Epidermal melanocyte (primary cell): ENCODE data around the gene ESPN.
"Not testable (repeated sequence)": the region's sequence is repeated elsewhere in the genome, so short reads cannot be mapped to it uniquely, and the experiment has no call there.

Experiments
- DNase-seq: peaks from one replicate; pipeline ENCODE4 v3.0.0; 2011; ENCODE audit warnings: low spot score; ENCODE audit not compliant: insufficient read length

The ESPN gene

DNA sequence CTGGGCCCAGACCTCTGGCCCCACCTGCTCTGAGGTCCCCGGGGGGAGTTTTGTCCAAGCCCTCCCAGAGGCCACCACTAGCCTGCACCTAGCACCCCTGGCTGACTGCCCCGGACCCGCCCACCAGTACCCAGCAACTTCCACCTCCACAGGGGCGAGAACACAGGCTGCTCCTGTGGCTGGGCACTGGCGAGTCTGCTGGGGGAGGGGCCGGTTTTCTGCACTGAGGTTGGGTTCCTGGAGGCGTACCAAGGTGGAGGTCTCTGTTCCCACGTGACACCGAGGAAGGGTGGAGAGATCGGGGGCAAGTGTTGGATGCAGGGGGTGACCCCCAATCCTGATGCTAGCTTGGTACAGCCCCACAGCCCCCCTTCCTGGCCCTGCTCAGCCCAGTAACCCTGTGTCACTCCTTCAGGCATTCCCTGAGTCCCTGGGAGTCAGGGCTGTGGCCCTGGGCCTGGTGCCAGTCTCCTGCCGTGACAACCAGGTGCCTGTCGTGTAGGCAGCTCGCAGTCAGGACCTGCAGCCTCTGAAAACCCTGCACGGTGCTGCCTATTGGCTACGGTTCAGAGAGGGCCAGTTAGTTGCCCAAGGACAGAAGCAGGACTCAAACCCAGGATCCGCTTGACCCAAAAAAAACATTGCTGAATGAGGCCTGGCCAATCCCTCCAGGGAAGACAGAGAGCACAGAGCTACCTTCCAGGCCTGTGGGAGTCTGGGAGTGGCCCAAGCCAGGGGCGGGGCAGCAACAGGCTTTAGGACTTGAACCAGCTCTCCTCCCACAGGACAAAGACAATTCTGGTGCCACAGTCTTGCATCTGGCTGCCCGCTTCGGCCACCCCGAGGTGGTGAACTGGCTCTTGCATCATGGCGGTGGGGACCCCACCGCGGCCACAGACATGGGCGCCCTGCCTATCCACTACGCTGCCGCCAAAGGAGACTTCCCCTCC is 3.1 kb downstream of the ESPN start:
- DNase-seq = no peak

DNA sequence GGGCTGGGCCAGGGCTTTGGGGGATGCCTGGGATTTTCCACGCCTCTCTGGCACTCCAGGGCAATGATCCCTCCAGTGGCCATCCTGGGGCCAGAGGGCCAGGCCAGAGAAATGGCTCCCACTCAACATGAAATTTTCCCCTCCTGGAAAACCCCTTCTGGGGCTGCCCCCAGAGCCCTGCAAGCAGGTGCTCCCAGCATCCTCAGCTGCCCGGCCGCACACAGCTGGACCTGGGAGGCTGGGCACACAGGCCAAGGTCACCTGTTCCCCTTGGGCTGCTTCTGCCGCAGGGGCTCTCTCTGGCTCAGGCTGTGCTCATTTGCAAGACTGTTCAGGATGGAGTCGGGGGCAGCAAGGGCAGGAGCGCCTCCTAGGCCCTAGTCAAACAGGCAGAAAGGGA is 3.9 kb downstream of the ESPN start:
- DNase-seq = not testable (repeated sequence)

DNA sequence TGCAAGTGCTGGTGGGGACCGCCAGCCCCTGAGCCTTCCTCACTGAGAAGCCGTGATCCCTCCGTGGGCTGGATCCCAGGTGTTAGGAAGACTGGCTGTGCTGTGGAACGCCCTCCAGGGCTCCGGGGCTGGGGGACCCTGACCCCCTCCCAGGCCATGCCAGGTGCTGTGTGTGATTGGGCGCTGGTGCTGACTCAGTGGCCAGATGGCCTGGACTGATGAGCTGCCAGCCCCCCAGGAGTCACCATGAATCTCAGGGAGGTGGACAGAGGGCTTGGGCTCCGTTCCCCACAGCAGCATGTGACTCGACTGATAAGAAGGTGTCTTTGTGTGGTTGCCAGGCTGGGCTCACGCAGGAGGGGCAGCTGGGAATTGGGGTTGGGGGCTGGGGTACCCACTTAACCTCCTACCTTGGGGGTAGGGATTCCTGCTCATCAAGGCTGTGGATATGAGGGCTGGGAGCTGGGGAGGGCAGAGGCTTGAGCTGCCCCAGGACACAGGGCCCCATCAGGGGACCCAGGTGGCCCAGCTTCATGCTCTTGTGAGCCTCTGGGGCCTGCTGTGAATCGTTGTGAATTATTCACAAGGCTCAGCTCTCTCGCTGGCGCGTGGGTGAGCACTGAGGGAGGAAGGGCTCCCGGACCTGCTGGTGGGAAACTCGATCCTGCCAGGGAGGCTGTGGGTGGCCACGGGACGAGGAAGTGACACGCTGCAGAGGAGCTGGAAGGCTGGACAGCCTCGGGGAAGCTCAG is 5.3 kb downstream of the ESPN start:
- DNase-seq = not testable (repeated sequence)

DNA sequence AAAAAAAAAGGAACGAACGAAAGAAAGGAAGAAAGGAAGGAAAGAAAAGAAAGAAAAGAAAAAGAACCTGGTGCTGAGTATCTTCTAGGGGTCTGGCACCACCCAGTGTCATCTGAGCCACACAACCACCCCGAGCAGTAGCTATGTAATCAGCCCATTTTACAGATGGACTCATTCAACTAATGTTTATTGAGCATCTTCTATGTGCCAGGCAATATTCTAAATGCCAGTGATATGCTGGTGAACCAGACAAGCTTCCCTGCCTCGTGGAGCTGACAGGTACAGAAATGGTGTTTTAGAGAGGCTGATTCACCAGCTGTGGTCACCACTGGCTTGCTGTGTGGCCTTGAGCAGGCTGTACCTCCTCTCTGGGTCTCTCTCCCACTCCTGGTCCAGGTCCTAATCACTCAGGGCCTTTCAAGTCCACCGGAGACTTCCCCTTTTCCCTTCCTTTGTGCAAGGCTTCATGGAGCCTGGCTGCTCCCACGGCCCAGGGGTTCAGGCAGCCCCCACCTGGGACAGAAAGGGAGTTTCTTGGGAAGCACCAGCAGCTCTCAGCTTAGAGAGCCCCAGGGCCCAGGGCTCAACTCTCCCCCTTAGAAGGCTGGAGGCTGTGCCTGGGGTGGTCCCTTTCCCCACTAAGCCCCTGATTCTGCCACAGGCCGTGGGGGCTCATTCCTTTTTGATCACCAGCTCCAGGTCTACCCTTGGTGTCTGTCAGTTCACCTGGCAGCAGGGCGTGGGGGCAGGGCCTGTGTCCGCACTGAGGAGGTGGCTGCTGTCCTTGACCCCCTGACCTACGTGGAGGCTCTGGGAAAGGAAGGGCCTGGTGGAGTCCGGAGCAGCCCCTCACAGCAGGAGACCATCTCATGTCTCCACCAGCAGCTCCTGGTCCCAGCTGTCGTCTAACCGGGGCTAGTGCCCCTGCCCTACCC is 7.3 kb downstream of the ESPN start:
- not testable (repeated sequence) for DNase-seq

DNA sequence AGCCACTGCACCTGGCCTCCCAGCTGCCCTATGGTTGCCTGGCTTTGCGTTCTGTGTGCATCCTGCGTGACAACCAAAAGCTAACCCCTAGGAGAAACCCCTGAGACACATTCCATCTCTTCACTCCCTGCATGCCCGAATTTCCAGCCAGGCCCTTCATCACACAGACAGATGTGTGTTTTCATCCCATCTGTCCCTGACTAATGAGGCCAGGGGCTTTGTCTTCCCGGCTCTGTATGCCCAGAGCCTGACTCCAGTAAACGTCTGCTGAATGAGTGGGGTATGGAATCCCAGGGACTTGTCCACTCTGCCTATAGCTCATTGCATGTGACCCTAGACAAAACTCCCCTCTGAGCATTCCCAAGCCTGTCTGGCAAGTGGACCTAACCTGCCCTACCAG is 9.6 kb downstream of the ESPN start:
- no peak for DNase-seq

DNA sequence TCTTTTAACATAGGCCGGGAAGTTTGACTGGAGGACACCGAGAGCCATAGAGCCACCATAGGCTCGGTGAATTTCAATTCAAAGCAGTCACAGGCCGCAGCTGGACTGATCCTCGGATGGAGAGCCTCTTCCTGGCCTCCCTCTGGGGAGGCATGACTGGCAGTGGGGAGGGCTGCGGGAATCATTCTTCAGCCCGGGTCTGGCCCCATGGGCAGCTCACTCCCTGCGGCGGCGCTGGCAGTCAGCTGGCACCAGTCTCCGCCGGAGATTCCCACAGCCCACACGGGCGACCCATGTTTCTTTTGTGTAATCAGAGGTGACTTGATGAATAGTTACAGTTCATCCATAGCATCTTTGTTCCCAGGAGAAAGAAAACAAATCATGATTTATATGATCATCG is 10.6 kb downstream of the ESPN start:
- DNase-seq = no peak

DNA sequence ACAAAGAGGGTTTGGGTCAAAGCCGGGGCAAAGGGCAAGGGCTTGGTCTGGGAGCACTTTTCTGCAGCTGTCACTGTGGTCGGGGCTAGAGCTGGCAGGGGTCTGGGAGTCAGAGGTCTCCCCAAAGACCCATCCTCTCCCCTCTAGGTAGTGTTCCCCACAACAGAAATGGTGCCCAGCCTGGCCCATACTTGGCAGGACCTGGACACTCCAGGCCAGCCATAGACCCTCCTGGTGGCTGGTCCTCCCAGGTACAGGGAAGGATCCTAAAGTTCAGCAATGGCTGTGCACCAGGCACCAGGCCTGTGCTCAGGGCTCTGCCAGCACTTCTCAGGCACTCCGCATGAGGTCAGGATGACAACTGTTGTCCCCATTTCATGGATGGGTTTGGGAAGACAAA is 11.0 kb downstream of the ESPN start:
- DNase-seq = no peak

DNA sequence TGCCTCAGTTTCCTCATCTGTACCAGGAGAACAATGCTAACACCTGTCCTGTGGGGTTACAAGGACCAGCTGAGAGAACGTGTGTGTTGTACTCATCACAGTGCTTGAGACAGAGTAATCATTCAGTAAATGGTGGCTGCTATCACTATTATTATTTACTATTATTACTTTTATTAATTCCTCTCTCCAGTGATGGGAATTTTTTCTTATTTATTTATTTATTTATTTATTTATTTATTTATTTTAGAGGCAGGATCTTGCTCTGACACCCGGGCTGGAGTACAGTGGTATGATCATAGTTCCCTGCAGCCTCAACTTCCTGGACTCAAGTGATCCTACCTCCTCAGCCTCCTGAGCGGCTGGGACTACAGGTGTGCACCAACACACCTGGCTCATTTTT is 11.7 kb downstream of the ESPN start:
- not testable (repeated sequence) for DNase-seq

DNA sequence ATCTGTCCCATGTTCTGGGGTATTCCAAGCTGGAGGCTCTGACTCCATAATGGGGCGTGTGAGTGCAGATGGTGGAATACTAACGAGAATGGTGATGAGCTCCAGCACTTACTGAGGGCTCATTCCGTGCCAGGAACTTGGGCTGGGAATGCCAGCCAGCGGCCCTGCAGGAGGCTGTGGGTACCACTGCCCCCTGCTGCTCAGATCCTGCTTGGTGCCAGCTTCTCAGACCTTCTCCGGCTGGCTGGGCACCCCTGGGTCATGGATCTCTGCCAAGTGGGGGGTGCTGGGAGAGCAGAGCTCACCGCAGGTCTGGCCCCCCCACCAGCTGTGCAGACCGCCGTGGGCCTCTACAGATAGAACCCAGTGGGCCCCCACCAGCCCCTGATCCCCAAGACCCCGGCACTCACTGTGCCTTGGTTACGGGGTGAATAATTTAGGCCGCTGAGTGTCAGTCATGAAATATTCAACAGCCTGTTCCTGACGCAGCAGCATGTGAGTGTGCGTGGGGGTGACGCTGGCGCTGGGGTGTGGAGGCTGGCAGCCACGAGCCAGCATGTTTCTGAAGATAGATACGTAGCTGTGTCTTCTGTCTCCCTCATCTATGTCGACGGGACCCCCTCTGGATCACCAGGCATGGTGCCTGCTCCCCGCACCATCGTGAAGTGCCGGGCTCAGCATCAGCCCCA is 12.6 kb downstream of the ESPN start:
- not testable (repeated sequence) for DNase-seq

DNA sequence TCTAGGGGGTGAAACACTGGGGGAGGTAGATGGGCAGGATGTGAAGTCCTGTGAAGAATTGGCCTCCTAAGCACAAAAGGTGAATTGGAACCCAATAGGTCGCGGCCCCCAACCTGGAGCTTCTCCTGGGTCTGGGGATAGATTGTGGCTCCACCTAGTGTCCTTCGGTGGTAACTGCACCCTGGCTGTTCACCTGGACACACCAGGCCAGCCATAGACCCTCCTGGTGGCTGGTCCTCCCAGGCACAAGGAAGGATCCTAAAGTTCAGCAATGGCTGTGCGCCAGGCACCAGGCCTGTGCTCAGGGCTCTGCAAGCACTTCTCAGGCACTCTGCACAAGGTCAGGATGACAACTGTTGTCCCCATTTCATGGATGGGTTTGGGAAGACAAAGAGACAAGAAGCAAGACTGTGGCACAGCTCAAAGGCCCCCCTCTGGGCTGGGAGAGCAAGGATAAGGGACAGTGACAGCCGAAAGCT is 13.5 kb downstream of the ESPN start:
- peak; percentile 80 for DNase-seq

DNA sequence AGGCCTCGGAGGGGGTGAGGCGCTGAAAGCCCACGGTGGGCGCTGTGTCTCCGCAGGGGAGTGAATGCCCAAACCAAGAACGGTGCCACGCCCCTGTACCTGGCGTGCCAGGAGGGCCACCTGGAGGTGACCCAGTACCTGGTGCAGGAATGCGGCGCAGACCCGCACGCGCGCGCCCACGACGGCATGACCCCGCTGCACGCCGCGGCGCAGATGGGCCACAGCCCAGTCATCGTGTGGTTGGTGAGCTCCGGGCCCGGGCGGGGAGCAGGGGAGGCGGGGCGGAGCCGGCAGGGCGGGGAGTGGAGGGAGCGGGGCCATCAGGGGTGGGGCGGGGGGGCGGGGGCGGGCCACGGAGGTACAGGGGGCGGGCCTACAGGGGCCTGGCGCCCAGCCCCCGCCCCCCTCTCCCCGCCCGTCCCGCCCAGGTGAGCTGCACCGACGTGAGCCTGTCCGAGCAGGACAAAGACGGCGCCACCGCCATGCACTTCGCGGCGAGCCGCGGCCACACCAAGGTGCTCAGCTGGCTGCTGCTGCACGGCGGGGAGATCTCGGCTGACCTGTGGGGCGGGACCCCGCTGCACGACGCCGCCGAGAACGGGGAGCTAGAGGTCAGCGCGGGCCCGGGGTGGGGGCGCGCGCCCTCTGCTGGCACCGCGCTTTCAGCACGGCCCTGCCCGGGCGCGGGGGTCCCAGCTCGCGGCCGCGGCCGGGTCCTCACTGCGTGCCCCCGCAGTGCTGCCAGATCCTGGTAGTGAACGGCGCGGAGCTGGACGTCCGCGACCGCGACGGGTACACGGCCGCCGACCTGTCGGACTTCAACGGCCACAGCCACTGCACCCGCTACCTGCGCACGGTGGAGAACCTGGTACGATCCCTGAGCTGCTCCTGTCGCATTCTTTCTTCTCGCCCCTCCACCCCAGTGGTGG is 15.9 kb downstream of the ESPN start:
- no peak for DNase-seq

DNA sequence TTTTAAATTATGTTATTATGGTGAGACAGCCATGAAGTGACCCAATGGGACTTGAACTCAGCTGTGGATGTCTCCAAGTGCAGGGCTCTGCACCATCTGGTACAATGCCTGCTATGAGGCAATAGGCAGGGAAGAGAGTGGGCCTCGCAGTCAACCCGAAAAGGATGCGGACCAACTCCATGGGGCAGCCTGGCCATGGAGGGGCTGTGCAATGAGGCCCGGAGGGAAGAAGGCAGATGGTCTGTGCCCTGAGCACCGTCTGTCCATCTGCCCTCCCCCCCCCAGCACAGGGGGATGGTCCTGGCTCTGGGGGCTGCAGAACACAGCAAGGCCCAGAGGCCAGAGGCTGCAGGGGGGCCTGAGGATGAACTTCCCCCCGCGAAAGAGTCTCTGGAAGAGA is 17.0 kb downstream of the ESPN start:
- no peak for DNase-seq

DNA sequence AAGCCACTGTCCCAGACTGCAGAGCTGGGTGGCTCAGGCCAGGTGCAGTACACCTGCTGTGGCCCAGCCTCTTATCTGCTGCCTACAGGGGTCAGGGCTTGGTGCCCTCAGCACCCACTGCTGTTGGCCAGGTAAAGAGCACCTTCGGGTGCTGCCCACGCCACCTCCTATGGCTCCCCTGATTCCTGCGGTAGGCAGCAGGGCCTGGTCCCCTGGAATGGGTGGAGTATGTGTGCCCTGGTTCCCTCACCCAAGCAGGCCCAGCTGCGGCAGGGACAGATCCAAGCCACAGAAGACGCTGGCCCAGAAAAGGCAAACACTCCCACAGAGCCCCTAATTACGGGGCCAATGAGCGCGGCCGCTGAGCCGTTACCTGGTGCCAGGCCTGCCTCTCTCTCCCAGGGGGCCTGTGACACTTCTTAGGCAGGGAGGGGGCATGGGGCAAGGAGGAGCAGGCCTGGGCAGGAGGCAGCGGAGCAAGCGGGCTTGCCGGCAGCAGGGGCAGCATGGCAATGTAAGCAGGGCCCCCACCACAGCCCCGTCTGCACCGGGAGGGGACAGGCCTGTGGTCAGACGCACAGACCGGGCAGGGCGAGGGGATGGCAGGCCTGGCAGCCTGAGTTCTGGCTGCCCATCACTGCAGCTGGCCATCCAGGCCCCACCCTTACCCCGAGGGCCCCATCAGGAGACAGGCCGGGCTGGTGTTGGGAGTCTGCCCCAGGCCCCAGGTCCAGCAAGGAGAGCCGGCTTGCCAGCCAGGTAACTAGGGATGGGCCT is 19.0 kb downstream of the ESPN start:
- no peak for DNase-seq

DNA sequence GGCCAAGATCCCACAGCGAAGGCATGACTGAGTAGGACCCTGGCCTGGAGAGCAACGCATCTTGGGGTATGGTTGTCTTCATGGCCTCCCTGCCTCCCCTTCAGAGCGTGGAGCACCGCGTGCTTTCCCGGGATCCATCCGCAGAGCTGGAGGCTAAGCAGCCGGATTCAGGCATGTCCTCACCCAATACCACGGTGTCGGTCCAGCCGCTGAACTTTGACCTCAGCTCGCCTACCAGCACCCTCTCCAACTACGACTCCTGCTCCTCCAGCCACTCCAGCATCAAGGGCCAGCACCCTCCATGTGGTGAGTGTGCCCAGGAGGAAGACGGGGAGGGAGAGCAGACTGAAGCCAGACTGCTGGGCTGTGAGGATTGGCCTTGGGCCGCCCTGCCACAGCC is 19.8 kb downstream of the ESPN start:
- no peak for DNase-seq

DNA sequence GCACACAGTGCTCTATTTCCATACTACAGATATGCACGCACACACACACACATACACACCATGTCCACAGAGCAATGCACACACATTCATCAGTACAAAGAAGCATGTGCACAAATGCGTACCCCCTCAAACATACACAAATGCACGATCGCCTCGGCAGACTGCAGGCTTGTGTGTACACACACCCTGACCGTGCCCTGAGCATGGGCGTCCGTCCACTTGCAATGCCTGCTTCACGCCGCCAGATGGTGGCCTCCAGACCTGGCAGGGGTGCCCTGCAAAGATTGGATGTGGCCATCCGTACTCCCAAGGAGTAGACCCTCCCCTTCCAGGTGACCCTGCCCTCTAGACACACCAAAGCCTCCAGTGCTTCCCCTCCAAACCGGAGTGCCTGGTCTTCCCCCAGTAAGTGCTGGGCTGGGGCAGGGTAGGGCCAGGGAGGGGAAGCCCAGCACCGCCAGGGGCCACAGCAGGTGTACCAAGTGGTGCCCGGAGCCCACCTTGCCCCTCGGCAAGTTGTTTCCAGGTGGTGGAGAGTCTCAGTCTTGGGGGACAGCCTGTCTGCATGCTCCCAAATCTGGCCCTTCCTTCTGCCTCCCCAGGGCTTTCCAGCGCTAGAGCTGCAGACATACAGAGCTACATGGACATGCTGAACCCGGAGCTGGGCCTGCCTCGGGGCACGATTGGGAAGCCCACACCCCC is 20.6 kb downstream of the ESPN start:
- no peak for DNase-seq

DNA sequence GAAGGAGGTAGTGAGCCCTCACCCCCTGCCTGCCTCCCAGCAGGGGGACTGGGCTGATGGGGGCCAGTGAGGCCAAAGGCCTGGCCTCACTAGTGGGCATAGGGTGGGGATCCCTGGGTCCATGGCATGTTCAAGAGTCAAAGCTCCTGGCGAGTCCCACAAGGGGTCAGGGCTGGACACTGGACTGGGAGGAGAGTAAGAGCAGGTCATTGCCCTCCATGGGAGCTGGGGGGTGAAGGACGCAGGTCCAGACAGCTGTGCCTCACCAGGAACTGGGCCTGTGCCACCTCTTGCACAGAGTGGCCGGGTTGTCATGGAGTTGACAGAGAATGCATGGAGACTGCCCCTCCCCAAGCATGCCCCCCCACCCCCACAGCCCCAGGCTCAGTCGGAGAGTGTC is 21.4 kb downstream of the ESPN start:
- DNase-seq = not testable (repeated sequence)

DNA sequence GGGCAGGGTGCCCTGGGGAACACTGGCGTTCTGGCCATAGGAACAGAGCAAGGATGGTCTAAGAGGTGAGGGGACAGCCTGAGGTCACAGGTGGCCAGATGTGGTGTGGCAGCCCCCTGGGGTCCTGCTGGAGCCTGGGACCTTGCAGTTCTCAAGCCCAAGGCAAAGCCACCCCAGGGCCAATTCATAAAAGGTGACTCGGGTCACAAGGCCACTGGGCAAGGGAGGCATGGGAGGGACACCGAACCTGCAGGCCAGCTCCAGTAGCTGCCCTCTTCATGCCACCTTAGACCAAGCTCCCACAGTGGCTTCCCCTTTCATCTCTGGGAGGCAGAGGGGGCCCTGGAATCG is 22.1 kb downstream of the ESPN start:
- no peak for DNase-seq
